Measurements from ENCODE around the gene MUC20.
"Not testable (repeated sequence)": the region's sequence is repeated elsewhere in the genome, so short reads cannot be mapped to it uniquely, and the experiment has no call there.

Gene MUC20

GRCh38 chr3:195710126-195710905 lies 10.5 kb upstream of the MUC20 start:
- DNase-seq (ENCODE audit: low read depth in 2 of 2), result not testable (repeated sequence)

GRCh38 chr3:195711091-195711812 lies 9.5 kb upstream of the MUC20 start:
- not testable (repeated sequence) for DNase-seq (ENCODE audit: low read depth in 2 of 2)

GRCh38 chr3:195711813-195712534 lies 8.8 kb upstream of the MUC20 start:
- no peak for DNase-seq (ENCODE audit: low read depth in 2 of 2)

GRCh38 chr3:195712535-195712910 lies 8.3 kb upstream of the MUC20 start:
- not testable (repeated sequence) for DNase-seq (ENCODE audit: low read depth in 2 of 2)

- DNase-seq (ENCODE audit: low read depth in 2 of 2), result not testable (repeated sequence)
These were observed 7.6 kb upstream of the MUC20 start for GRCh38 chr3:195713150-195713549.

GRCh38 chr3:195714380-195715011 lies 6.3 kb upstream of the MUC20 start:
- no peak for DNase-seq (ENCODE audit: low read depth in 2 of 2)

- DNase-seq (ENCODE audit: low read depth in 2 of 2), result no peak
These were observed 5.6 kb upstream of the MUC20 start for GRCh38 chr3:195715134-195715533.

- no peak for DNase-seq (ENCODE audit: low read depth in 2 of 2)
These were observed 5.1 kb upstream of the MUC20 start for GRCh38 chr3:195715583-195716266.

- no peak for DNase-seq (ENCODE audit: low read depth in 2 of 2)
These were observed 3.4 kb upstream of the MUC20 start for GRCh38 chr3:195717416-195717815.

GRCh38 chr3:195717852-195718476 lies 2.8 kb upstream of the MUC20 start:
- no peak for DNase-seq (ENCODE audit: low read depth in 2 of 2)

GRCh38 chr3:195718477-195718984 lies 2.2 kb upstream of the MUC20 start:
- no peak for DNase-seq (ENCODE audit: low read depth in 2 of 2)

GRCh38 chr3:195719514-195720254 lies 1.1 kb upstream of the MUC20 start:
- not testable (repeated sequence) for DNase-seq (ENCODE audit: low read depth in 2 of 2)

- not testable (repeated sequence) for DNase-seq (ENCODE audit: low read depth in 2 of 2)
These were observed 1.6 kb downstream of the MUC20 start for GRCh38 chr3:195722139-195722995.

GRCh38 chr3:195722996-195723345 lies 2.2 kb downstream of the MUC20 start:
- not testable (repeated sequence) for DNase-seq (ENCODE audit: low read depth in 2 of 2)

- not testable (repeated sequence) for DNase-seq (ENCODE audit: low read depth in 2 of 2)
These were observed 3.6 kb downstream of the MUC20 start for GRCh38 chr3:195724363-195724762.

- not testable (repeated sequence) for DNase-seq (ENCODE audit: low read depth in 2 of 2)
These were observed 5.3 kb downstream of the MUC20 start for GRCh38 chr3:195725916-195726740.

- no peak for DNase-seq (ENCODE audit: low read depth in 2 of 2)
These were observed 6.9 kb downstream of the MUC20 start for GRCh38 chr3:195727606-195728195.

GRCh38 chr3:195728789-195729188 lies 8.0 kb downstream of the MUC20 start:
- DNase-seq (ENCODE audit: low read depth in 2 of 2), result not testable (repeated sequence)

Data from fibroblast of skin of left quadriceps (primary cell).